GM12874 (cell line): Measurements from ENCODE around the gene EXOC6B.

Experiments
- CTCF ChIP-seq: IDR thresholded peaks from 2 replicates; pipeline ENCODE4 v1.5.1; 2011; ENCODE audit warnings: low read depth, mild to moderate bottlenecking, control low read depth, low read length, moderate library complexity; ENCODE audit not compliant: insufficient read depth

The EXOC6B gene

GRCh38 chr2:72789241-72789640 lies 36.6 kb downstream of the EXOC6B start:
- TF ChIP-seq CTCF: no peak

GRCh38 chr2:72788756-72789155 lies 37.1 kb downstream of the EXOC6B start:
- no peak for TF ChIP-seq CTCF

DNA sequence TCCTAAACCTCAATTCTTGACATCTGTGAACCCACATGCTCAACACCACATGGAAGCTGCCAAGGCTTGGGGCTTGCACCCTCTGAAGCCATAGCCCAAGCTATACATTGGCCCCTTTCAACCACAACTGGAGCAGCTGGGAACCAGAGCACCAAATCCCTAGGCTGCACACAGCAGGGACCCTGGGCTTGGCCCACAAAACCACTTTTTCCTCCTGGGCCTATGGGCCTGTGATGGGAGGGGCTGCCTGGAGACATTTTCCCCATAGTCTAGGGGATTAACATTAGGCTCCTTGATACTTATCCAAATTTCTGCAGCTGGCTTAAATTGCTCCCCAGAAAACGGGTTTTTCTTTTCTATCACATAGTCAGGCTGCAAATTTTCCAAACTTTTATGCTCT lies 40.3 kb downstream of the EXOC6B start:
- no peak for TF ChIP-seq CTCF

DNA sequence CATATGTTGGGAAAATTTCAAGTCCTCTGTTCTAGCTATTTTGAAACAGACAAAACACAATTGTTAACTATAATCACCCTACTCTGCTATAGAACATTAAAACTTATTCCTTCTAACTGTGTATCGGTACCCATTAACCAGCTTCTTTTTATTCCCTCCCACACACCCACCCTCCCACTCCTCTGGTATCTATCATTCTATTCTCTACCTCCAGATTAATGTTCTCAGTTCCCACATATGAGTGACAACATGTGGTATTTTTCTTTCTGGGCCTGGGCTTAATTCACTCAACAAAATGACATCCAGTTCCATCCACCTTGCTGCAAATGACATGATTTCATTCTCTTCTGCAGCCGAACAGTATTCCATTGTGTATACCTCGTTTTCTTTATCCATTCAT lies 43.3 kb downstream of the EXOC6B start:
- no peak for TF ChIP-seq CTCF

GRCh38 chr2:72781480-72781879 lies 44.4 kb downstream of the EXOC6B start:
- no peak for TF ChIP-seq CTCF

DNA sequence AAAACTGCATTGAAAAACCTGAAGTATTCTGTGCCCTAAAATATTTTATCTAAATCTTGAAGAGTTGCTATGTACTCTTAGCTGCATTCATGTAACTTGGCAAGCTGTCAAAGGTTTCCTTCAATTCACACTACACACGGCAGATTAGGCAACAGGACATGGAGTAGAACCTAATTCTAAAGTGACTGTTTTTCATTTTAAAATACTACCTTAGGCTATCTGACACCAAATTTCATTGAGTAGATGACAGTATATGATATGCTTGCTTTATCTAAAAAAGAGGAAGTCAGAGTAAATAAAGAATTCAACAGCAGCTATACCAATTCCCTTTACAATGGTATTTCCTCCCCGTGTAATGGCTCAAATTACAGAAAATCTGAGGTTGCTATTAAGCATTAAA lies 45.4 kb downstream of the EXOC6B start:
- no peak for TF ChIP-seq CTCF

- TF ChIP-seq CTCF: no peak
Observed at GRCh38 chr2:72779495-72779894, 46.3 kb downstream of the EXOC6B start.

- TF ChIP-seq CTCF: no peak
Observed at GRCh38 chr2:72778410-72778809, 47.4 kb downstream of the EXOC6B start.
